22Rv1 (cell line): ENCODE data around the gene SPC24.

Source experiments
- ZFX ChIP-seq: fragments of 450-650 bp; IDR thresholded peaks from 2 replicates; pipeline ENCODE4 v1.6.1; 2017; ENCODE audit warnings: antibody characterized with exemption, borderline replicate concordance
- TF ChIP-seq, protein P1 (sequence below): fragments of 450-650 bp; IDR thresholded peaks from 2 replicates; pipeline ENCODE4 v1.5.1; 2017; ENCODE audit warnings: mild to moderate bottlenecking

DNA sequence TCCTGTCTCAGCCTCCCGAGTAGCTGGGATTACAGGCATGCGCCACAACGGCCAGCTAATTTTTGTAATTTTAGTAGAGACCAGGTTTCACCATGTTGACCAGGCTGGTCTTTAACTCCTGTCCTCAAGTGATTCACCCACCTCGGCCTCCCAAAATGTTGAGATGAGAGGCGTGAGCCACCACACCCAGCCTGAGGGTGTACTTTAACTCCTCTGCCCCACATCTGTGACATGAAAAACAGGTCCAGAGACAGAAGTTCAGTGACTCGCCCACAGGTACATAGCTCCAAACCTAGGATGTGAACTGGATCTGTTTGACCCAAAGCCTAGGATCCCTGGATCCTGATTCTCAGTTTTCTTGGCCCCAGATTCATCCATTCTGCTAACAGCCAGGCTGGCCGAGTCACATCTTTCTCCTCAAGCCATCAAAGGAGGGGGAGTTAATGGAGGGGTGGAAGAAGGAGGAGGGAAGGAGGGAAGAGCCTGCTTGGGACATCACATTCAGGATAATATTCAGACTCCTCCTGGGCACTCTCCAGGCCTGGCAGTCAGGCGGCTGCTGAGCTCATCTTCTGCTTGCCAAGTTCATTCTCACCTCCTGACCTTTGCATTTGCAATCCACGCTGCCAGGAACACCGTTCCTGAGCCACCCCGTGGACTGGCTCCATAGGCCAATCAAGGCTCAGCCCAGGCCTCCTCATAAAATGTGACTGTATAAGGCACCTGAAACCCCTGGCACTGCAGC is 3.1 kb downstream of the SPC24 start:
- TF ChIP-seq, protein P1, sequence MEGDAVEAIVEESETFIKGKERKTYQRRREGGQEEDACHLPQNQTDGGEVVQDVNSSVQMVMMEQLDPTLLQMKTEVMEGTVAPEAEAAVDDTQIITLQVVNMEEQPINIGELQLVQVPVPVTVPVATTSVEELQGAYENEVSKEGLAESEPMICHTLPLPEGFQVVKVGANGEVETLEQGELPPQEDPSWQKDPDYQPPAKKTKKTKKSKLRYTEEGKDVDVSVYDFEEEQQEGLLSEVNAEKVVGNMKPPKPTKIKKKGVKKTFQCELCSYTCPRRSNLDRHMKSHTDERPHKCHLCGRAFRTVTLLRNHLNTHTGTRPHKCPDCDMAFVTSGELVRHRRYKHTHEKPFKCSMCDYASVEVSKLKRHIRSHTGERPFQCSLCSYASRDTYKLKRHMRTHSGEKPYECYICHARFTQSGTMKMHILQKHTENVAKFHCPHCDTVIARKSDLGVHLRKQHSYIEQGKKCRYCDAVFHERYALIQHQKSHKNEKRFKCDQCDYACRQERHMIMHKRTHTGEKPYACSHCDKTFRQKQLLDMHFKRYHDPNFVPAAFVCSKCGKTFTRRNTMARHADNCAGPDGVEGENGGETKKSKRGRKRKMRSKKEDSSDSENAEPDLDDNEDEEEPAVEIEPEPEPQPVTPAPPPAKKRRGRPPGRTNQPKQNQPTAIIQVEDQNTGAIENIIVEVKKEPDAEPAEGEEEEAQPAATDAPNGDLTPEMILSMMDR: no peak
- TF ChIP-seq ZFX: no peak
